ENCODE results near the gene TRPC1.
"Not testable (repeated sequence)": the region's sequence is repeated elsewhere in the genome, so short reads cannot be mapped to it uniquely, and the experiment has no call there.

TRPC1 gene

GRCh38 chr3:142723968-142724681, at the start of gene TRPC1:
Gene TRPC1, plus strand, starts transcription at chr3:142724034. Its CDS starts 526 bp downstream, at chr3:142724560.
- peak; percentile 27 for DNase-seq (ENCODE audit: low read depth)
- H3K4me3 ChIP-seq (ENCODE audit: low read depth, low read length), result peak within 1 kb of the TSS; percentile 74

GRCh38 chr3:142676151-142676550, 47.7 kb upstream of the TRPC1 start:
- H3K4me3 ChIP-seq (ENCODE audit: low read depth, low read length), result no peak overlapping the region
- no peak for DNase-seq (ENCODE audit: low read depth)

- no peak for DNase-seq (ENCODE audit: low read depth)
- H3K4me3 ChIP-seq (ENCODE audit: low read depth, low read length), result no peak overlapping the region
Observed at GRCh38 chr3:142680710-142681109, 43.1 kb upstream of the TRPC1 start.

GRCh38 chr3:142690613-142691012, 33.2 kb upstream of the TRPC1 start:
- DNase-seq (ENCODE audit: low read depth), result no peak
- H3K4me3 ChIP-seq (ENCODE audit: low read depth, low read length), result no peak overlapping the region

GRCh38 chr3:142691527-142691926, 32.3 kb upstream of the TRPC1 start:
- H3K4me3 ChIP-seq (ENCODE audit: low read depth, low read length), result no peak overlapping the region
- DNase-seq (ENCODE audit: low read depth), result no peak

- no peak for DNase-seq (ENCODE audit: low read depth)
Observed at GRCh38 chr3:142693136-142693853, 30.5 kb upstream of the TRPC1 start.

GRCh38 chr3:142694225-142694624, 29.6 kb upstream of the TRPC1 start:
- DNase-seq (ENCODE audit: low read depth), result no peak
- H3K4me3 ChIP-seq (ENCODE audit: low read depth, low read length), result no peak overlapping the region

More at GRCh38 chr3:142693136-142693853, 30.5 kb upstream of the TRPC1 start:
- H3K4me3 ChIP-seq (ENCODE audit: low read depth, low read length), result no peak overlapping the region

GRCh38 chr3:142705198-142705597, 18.6 kb upstream of the TRPC1 start:
- no peak for DNase-seq (ENCODE audit: low read depth)
- no peak overlapping the region for H3K4me3 ChIP-seq (ENCODE audit: low read depth, low read length)

- no peak for DNase-seq (ENCODE audit: low read depth)
- H3K4me3 ChIP-seq (ENCODE audit: low read depth, low read length), result no peak overlapping the region
Observed at GRCh38 chr3:142706321-142707127, 17.3 kb upstream of the TRPC1 start.

GRCh38 chr3:142709207-142709606, 14.6 kb upstream of the TRPC1 start:
- DNase-seq (ENCODE audit: low read depth), result no peak
- H3K4me3 ChIP-seq (ENCODE audit: low read depth, low read length), result no peak overlapping the region

GRCh38 chr3:142714882-142715281, 9.0 kb upstream of the TRPC1 start:
- not testable (repeated sequence) for DNase-seq (ENCODE audit: low read depth); H3K4me3 ChIP-seq (ENCODE audit: low read depth, low read length)

- DNase-seq (ENCODE audit: low read depth), result no peak
- H3K4me3 ChIP-seq (ENCODE audit: low read depth, low read length), result no peak overlapping the region
Observed at GRCh38 chr3:142716102-142716501, 7.7 kb upstream of the TRPC1 start.

- H3K4me3 ChIP-seq (ENCODE audit: low read depth, low read length), result peak overlapping the region; percentile 74
- DNase-seq (ENCODE audit: low read depth), result no peak
Observed at GRCh38 chr3:142723665-142723967, 218 bp upstream of the TRPC1 start.

- H3K4me3 ChIP-seq (ENCODE audit: low read depth, low read length), result peak overlapping the region; percentile 74
- DNase-seq (ENCODE audit: low read depth), result no peak
Observed at GRCh38 chr3:142724682-142725356, 985 bp downstream of the TRPC1 start.

- peak overlapping the region; percentile 74 for H3K4me3 ChIP-seq (ENCODE audit: low read depth, low read length)
- DNase-seq (ENCODE audit: low read depth), result no peak
Observed at GRCh38 chr3:142725357-142725739, 1.5 kb downstream of the TRPC1 start.

- no peak for DNase-seq (ENCODE audit: low read depth)
- no peak overlapping the region for H3K4me3 ChIP-seq (ENCODE audit: low read depth, low read length)
Observed at GRCh38 chr3:142726017-142726416, 2.2 kb downstream of the TRPC1 start.

GRCh38 chr3:142732066-142732465, 8.2 kb downstream of the TRPC1 start:
- no peak overlapping the region for H3K4me3 ChIP-seq (ENCODE audit: low read depth, low read length)
- DNase-seq (ENCODE audit: low read depth), result no peak

- no peak for DNase-seq (ENCODE audit: low read depth)
- H3K4me3 ChIP-seq (ENCODE audit: low read depth, low read length), result no peak overlapping the region
Observed at GRCh38 chr3:142734834-142735233, 11.0 kb downstream of the TRPC1 start.

- DNase-seq (ENCODE audit: low read depth), result no peak
- no peak overlapping the region for H3K4me3 ChIP-seq (ENCODE audit: low read depth, low read length)
Observed at GRCh38 chr3:142735462-142735861, 11.6 kb downstream of the TRPC1 start.

- H3K4me3 ChIP-seq (ENCODE audit: low read depth, low read length), result no peak overlapping the region
- no peak for DNase-seq (ENCODE audit: low read depth)
Observed at GRCh38 chr3:142738396-142738795, 14.6 kb downstream of the TRPC1 start.
